K562 (cell line): ENCODE data around the gene HAGHL. TPM values are rescaled to one million over a fixed set of nuclear protein-coding genes. Genes with fewer than 3 reads are reported as not detected.

ENCODE experiments used
- HNRNPUL1 ChIP-seq: fragments of 200-400 bp; formaldehyde crosslinking; IDR thresholded peaks from 2 replicates; pipeline ENCODE4 v1.6.1; 2017; ENCODE audit warnings: low read length
- MBD2 ChIP-seq: sonication (generic); IDR thresholded peaks from 2 replicates; pipeline ENCODE4 v1.6.1; 2016; ENCODE audit warnings: low read depth, borderline replicate concordance
- MYNN ChIP-seq, 2 experiments: sonication (generic); formaldehyde crosslinking in 1 of 2; IDR thresholded peaks; 2 replicates each; pipeline versions ENCODE4 v1.5.0 to v1.6.1; 2016 to 2020; ENCODE audit warnings: antibody characterized with exemption in 1 of 2, missing genetic modification reagents in 1 of 2
- RBM34 ChIP-seq: fragments of 200-400 bp; formaldehyde crosslinking; IDR thresholded peaks from 2 replicates; pipeline ENCODE4 v1.6.1; 2018; ENCODE audit warnings: low read length, borderline replicate concordance; ENCODE audit not compliant: insufficient read depth
- SIRT6 ChIP-seq: IDR thresholded peaks from one replicate; pipeline ENCODE4 v1.6.1; 2012; ENCODE audit warnings: low read depth, mild to moderate bottlenecking, control low read depth, inconsistent platforms, low read length, moderate library complexity
- TGIF2 ChIP-seq: sonication (generic); formaldehyde crosslinking; IDR thresholded peaks from 2 replicates; pipeline ENCODE4 v1.8.1; 2022; ENCODE audit warnings: mild to moderate bottlenecking, missing genetic modification reagents, moderate library complexity
- ZNF140 ChIP-seq: fragments of 250-450 bp; sonication (Bioruptor Pico); IDR thresholded peaks from 2 replicates; pipeline ENCODE4 v1.8.0; 2021; ENCODE audit warnings: moderate library complexity, mild to moderate bottlenecking, inconsistent platforms
- ZNF57 ChIP-seq: fragments of 450-650 bp; formaldehyde crosslinking; IDR thresholded peaks from 2 replicates; pipeline ENCODE4 v1.4.0; 2020; ENCODE audit warnings: mild to moderate bottlenecking, moderate library complexity
- polyA plus RNA-seq, 8 experiments: library from polyadenylated mRNA; depleted of rRNA in 4 of 8; stranded (reverse) in 5 of 8; unstranded in 3 of 8; fragments of >200 nt; fragmentation: Nextera tagmentation in 2 of 8; fragmentation: Illumina TruSeq in 1 of 8; extraction: Ambion mirVana in 2 of 8; extraction: Trizol in 1 of 8; gene quantifications; 2 replicates each; pipeline versions ENCODE4 v1.2.1 to v1.2.3, GENCODE V29; 2011 to 2014; ENCODE audit warnings: inconsistent platforms in 1 of 8, missing spikeins in 1 of 8
- total RNA-seq, 7 experiments: library from RNA; depleted of rRNA in 6 of 7; stranded (reverse); fragments of >200 nt in 6 of 7; fragmentation: Illumina TruSeq in 2 of 7; extraction: Trizol in 2 of 7; gene quantifications; 2 replicates each; pipeline versions ENCODE4 v1.2.1 to v1.2.3, GENCODE V29; 2011 to 2021; ENCODE audit warnings: low replicate concordance in 1 of 7
- TF ChIP-seq, protein P1 (sequence below): fragments of 450-650 bp; IDR thresholded peaks from 2 replicates; pipeline ENCODE4 v1.6.1; 2016; ENCODE audit warnings: low read depth
- TF ChIP-seq, protein P2 (sequence below), 2 experiments: fragments of 450-650 bp in 1 of 2; sonication (generic) in 1 of 2; formaldehyde crosslinking in 1 of 2; IDR thresholded peaks; 2 replicates each; pipeline versions ENCODE4 v1.7.1 to v1.9.0; 2016 to 2022; ENCODE audit warnings: inconsistent platforms in 1 of 2, mild to moderate bottlenecking in 1 of 2, missing genetic modification reagents in 1 of 2

The HAGHL gene
- total and polyA plus RNA-seq, 9 of the 15 experiments (the other 6 are each of a cell fraction or from before 2014, with no cell fraction given): 0.31 to 83.4 (median 20.7) TPM

DNA sequence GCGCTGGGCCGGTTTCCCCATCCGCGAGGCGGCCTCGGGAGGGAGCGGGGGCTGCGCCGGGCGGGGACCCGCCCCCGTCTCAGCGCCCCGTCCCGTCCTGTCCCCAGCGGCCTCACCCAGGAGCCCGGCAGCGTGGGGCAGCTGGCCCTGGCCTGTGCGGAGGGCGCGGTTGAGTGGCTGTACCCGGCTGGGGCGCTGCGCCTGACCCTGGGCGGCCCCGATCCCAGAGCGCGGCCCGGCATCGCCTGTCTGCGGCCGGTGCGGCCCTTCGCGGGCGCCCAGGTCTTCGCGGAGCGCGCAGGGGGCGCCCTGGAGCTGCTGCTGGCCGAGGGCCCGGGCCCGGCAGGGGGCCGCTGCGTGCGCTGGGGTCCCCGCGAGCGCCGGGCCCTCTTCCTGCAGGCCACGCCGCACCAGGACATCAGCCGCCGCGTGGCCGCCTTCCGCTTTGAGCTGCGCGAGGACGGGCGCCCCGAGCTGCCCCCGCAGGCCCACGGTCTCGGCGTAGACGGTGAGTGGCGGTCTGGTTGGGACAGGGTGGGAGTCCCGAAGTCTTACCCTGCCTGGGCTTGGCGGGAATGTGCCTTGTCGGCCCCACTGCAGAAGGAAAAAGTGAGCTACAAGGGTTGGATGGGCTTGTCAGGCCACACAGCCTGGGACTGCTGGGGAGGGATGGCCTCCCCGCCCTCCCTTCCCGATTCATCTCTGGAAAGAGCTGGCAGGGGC, 11.3 kb upstream of the HAGHL start (continued):
- no peak for TF ChIP-seq MYNN (IDR thresholded peaks at IDR 0.05)
- TF ChIP-seq MYNN (CRISPR knock-in tag; IDR thresholded peaks at IDR 0.05): no peak
- TF ChIP-seq, protein P1, sequence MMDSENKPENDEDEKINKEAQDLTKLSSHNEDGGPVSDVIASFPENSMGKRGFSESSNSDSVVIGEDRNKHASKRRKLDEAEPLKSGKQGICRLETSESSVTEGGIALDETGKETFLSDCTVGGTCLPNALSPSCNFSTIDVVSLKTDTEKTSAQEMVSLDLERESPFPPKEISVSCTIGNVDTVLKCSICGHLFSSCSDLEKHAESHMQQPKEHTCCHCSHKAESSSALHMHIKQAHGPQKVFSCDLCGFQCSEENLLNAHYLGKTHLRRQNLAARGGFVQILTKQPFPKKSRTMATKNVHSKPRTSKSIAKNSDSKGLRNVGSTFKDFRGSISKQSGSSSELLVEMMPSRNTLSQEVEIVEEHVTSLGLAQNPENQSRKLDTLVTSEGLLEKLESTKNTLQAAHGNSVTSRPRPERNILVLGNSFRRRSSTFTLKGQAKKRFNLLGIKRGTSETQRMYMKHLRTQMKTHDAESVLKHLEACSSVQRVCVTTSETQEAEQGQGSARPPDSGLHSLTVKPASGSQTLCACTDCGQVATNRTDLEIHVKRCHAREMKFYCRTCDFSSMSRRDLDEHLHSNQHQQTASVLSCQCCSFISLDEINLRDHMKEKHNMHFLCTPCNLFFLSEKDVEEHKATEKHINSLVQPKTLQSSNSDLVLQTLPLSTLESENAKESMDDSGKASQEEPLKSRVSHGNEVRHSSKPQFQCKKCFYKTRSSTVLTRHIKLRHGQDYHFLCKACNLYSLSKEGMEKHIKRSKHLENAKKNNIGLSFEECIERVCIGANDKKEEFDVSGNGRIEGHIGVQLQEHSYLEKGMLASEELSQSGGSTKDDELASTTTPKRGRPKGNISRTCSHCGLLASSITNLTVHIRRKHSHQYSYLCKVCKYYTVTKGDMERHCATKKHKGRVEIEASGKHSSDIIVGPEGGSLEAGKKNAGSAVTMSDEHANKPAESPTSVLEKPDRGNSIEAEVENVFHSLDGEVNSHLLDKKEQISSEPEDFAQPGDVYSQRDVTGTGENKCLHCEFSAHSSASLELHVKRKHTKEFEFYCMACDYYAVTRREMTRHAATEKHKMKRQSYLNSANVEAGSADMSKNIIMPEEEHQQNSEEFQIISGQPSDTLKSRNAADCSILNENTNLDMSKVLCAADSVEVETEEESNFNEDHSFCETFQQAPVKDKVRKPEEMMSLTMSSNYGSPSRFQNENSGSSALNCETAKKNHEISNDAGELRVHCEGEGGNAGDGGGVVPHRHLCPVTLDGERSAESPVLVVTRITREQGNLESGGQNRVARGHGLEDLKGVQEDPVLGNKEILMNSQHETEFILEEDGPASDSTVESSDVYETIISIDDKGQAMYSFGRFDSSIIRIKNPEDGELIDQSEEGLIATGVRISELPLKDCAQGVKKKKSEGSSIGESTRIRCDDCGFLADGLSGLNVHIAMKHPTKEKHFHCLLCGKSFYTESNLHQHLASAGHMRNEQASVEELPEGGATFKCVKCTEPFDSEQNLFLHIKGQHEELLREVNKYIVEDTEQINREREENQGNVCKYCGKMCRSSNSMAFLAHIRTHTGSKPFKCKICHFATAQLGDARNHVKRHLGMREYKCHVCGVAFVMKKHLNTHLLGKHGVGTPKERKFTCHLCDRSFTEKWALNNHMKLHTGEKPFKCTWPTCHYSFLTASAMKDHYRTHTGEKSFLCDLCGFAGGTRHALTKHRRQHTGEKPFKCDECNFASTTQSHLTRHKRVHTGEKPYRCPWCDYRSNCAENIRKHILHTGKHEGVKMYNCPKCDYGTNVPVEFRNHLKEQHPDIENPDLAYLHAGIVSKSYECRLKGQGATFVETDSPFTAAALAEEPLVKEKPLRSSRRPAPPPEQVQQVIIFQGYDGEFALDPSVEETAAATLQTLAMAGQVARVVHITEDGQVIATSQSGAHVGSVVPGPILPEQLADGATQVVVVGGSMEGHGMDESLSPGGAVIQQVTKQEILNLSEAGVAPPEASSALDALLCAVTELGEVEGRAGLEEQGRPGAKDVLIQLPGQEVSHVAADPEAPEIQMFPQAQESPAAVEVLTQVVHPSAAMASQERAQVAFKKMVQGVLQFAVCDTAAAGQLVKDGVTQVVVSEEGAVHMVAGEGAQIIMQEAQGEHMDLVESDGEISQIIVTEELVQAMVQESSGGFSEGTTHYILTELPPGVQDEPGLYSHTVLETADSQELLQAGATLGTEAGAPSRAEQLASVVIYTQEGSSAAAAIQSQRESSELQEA: no peak
- TF ChIP-seq TGIF2 (CRISPR knock-in tag): no peak
- TF ChIP-seq ZNF57 (CRISPR knock-in tag): no peak
- TF ChIP-seq, protein P2, sequence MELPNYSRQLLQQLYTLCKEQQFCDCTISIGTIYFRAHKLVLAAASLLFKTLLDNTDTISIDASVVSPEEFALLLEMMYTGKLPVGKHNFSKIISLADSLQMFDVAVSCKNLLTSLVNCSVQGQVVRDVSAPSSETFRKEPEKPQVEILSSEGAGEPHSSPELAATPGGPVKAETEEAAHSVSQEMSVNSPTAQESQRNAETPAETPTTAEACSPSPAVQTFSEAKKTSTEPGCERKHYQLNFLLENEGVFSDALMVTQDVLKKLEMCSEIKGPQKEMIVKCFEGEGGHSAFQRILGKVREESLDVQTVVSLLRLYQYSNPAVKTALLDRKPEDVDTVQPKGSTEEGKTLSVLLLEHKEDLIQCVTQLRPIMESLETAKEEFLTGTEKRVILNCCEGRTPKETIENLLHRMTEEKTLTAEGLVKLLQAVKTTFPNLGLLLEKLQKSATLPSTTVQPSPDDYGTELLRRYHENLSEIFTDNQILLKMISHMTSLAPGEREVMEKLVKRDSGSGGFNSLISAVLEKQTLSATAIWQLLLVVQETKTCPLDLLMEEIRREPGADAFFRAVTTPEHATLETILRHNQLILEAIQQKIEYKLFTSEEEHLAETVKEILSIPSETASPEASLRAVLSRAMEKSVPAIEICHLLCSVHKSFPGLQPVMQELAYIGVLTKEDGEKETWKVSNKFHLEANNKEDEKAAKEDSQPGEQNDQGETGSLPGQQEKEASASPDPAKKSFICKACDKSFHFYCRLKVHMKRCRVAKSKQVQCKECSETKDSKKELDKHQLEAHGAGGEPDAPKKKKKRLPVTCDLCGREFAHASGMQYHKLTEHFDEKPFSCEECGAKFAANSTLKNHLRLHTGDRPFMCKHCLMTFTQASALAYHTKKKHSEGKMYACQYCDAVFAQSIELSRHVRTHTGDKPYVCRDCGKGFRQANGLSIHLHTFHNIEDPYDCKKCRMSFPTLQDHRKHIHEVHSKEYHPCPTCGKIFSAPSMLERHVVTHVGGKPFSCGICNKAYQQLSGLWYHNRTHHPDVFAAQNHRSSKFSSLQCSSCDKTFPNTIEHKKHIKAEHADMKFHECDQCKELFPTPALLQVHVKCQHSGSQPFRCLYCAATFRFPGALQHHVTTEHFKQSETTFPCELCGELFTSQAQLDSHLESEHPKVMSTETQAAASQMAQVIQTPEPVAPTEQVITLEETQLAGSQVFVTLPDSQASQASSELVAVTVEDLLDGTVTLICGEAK (IDR thresholded peaks at IDR 0.05): no peak
- TF ChIP-seq, protein P2 (CRISPR knock-in tag; IDR thresholded peaks at IDR 0.05): no peak
- no peak for TF ChIP-seq MBD2
- no peak for TF ChIP-seq ZNF140
- no peak for TF ChIP-seq HNRNPUL1
- no peak for TF ChIP-seq SIRT6
- TF ChIP-seq RBM34: no peak
